T-helper 2 cell treated with Interferon-gamma antibody and Interleukin-4, amounts not matched to agents 5 μg/mL and 100 μg/mL, for 36 hours (primary cell): Measurements from ENCODE around the gene APOL3.
"Not testable (repeated sequence)": the region's sequence is repeated elsewhere in the genome, so short reads cannot be mapped to it uniquely, and the experiment has no call there.

Experiments
- DNase-seq: peaks from one replicate; pipeline ENCODE4 v3.0.0; 2021; ENCODE audit warnings: low spot score
- H3K27ac Mint-ChIP-seq: one replicate; pipeline ENCODE4 v1.8.0; 2021; ENCODE audit warnings: mild to moderate bottlenecking, mixed read lengths
- H3K27me3 Mint-ChIP-seq: one replicate; pipeline ENCODE4 v1.8.0; 2021; ENCODE audit warnings: low read depth, mixed read lengths
- H3K36me3 Mint-ChIP-seq: one replicate; pipeline ENCODE4 v1.8.0; 2021; ENCODE audit warnings: low read depth, mixed read lengths
- H3K4me1 Mint-ChIP-seq: one replicate; pipeline ENCODE4 v1.8.0; 2021; ENCODE audit warnings: low read depth, mixed read lengths
- H3K4me3 Mint-ChIP-seq: one replicate; pipeline ENCODE4 v1.8.0; 2022; ENCODE audit warnings: mild to moderate bottlenecking, moderate library complexity, mixed read lengths
- H3K9me3 Mint-ChIP-seq: one replicate; pipeline ENCODE4 v1.8.0; 2021; ENCODE audit warnings: mixed read lengths

The APOL3 gene

DNA sequence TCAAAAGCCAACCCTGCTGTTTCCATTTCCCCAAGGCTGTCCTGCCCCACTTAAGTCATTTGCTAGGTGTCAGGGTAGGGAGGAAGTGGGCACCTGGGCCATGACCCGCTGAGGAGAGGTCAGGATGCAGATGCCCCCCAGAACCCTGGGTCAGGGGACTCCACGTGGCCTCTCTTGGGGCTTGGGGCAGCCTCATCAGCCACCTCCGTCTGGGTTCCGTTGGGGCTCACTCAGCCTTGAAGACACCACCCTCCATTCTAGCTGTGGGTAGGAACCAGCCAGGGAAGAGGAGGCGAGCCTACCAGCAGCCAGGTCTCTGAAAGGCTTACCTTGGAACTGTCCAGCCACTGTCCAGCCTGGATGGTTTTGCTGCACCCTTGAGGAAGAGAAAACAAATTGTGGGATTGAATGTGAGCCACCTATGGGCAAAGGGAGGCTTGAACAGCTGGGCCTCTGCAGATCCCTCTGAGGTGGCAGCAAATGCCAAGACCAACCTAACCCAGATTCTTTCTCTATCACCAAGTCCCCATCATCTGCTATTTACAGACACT is 38.5 kb upstream of the APOL3 start:
- DNase-seq: no peak
- Mint-ChIP-seq H3K27me3 (no peaks in the 10 kb centered on the region), H3K4me1 (peaks cover 16% of the 10 kb centered on the region), H3K4me3 (no peak overlapping the region), H3K36me3 (no peaks in the 10 kb centered on the region), H3K27ac (no peak overlapping the region), H3K9me3 (no peaks in the 10 kb centered on the region)

DNA sequence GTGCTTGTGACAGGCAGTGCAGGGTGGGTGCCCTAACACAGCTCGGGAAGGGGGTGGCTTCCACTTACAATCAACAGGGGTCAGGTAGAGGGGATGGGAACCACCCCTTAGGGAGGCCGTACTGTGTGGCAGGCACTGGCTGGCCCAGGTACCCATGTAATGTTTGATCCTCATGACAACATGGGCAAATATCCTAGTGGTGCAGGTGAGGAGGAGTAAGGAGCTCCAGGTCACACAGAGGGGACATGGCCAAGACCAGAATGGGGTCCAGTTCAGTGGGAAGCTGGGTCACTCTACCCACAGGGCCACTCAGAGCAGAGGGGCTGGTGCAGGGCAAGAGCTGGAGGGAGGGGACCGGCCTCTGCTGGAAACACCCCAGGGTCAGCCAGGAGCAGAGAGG is 38.0 kb upstream of the APOL3 start:
- H3K9me3 Mint-ChIP-seq: no peaks in the 10 kb centered on the region
- H3K4me3 Mint-ChIP-seq: no peak overlapping the region
- peak overlapping the region; percentile 55 for H3K27ac Mint-ChIP-seq
- H3K27me3 Mint-ChIP-seq: no peaks in the 10 kb centered on the region
- H3K36me3 Mint-ChIP-seq: no peaks in the 10 kb centered on the region
- peaks cover 16% of the 10 kb centered on the region for H3K4me1 Mint-ChIP-seq
- no peak for DNase-seq

DNA sequence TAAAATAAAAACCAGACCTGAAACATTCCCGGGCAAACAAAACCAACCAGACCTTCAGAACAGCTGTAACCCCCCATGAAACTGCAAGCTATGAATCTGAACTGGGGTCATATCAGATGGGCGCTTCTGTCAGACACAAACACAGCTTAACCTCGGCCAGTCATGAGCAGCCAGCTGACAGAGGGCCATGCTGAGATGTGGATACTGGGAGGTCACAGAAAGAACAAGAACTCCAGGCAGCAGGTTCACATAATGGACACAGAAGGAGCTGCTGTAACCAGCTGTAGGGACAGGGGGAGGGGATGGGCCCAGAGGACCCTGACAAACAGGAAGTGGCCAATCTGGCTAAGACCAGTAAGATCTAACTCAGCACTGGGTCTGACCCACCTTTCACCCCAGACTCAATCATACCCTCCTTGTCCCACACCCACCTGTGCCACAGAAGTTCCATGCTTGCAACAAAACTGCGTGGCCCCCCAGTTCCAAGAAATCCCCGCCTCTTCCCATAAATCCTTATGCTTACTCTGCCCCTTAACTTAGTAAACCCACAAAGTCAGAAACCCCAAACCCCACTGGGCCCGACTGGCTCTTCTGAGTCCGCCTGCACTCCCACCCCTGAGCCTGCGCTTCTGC is 37.1 kb upstream of the APOL3 start:
- Mint-ChIP-seq H3K4me1 (peaks cover 16% of the 10 kb centered on the region), H3K4me3 (peak overlapping the region; percentile 39), H3K9me3 (no peaks in the 10 kb centered on the region), H3K27ac (peak overlapping the region; percentile 55), H3K36me3 (no peaks in the 10 kb centered on the region), H3K27me3 (no peaks in the 10 kb centered on the region)
- DNase-seq: no peak

DNA sequence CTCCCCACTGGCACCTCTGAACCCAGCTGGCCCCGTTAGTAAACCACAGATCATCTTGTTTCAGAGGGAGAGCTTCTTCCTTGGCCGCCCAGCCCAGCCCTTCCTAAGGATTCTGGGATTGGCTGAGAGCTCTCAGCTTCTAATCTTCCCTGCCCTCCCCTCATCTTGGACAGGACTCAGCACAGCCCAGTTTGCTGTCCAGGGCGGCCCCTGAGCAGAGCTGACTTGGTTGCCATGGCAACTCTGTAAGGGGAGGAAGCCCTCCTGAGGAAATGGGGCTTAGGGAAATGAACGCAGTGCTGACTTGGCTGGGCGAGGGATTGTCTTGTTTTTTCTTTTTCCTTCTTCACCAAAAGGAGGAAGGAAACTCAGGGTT is 36.5 kb upstream of the APOL3 start:
- Mint-ChIP-seq H3K4me1 (peaks cover 16% of the 10 kb centered on the region), H3K9me3 (no peaks in the 10 kb centered on the region), H3K36me3 (no peaks in the 10 kb centered on the region), H3K27ac (peak overlapping the region; percentile 33), H3K4me3 (no peak overlapping the region), H3K27me3 (no peaks in the 10 kb centered on the region)
- DNase-seq: no peak

DNA sequence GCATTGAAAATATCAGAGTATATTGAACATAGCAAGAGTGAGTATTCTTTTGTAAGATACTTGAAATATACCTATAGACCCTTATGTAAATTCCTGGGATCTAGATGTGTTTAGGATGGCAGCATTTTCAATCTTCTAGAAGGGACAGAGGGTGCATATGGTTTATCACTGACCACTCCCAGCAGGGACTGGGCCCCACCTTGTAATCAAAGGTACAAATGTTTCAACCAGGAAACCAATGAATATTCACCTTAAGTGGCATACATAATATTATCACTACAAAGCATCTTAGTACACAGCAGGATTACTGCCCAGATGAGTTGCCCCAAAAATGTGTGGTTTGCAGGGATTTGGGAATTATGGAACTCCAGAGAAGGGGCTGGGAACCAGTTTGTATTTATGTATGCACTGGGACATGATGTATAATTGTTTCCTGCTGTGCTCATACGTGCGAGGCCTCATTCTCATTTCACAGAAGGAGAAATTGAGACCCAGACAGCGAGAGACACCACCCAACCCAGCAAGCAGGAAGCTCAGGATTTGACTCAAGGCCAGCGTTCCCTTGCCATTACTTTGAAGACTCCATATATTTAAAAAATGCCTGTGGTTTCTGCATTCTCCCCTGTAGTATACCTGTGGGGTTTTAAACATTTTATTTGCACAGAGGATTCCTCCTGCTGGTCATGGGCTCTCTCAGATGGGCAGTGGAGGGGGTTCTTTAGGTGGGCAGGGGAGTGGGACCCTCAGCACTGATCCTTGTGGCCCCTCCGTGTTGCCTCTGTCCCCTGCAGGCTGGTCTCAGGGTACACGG is 35.9 kb upstream of the APOL3 start:
- no peaks in the 10 kb centered on the region for H3K9me3 Mint-ChIP-seq
- no peak for DNase-seq
- H3K4me3 Mint-ChIP-seq: no peak overlapping the region
- H3K27ac Mint-ChIP-seq: no peak overlapping the region
- no peaks in the 10 kb centered on the region for H3K27me3 Mint-ChIP-seq
- H3K36me3 Mint-ChIP-seq: no peaks in the 10 kb centered on the region
- peaks cover 16% of the 10 kb centered on the region for H3K4me1 Mint-ChIP-seq

DNA sequence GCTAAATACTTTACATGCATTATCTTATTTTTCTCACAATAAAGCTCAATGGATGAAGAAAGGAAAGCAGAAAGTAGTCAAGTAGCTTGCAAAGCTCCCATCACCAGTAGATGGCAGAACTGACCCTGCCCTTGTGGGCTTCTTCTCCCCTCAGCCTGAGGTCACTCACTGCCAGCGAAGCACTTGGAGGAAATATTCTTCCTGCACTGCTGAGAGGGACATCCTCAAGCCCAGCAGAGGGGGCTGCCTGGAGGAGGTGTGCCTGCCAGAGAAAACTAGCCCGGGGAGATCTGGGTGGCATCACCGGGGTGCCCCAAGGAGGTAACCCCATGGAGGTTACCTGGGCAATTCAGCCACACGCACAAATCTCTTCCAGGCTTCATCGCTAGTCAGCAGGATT is 34.4 kb upstream of the APOL3 start:
- Mint-ChIP-seq H3K27me3 (peaks cover 2% of the 10 kb centered on the region), H3K36me3 (no peaks in the 10 kb centered on the region), H3K4me3 (no peak overlapping the region), H3K4me1 (peaks cover 16% of the 10 kb centered on the region), H3K9me3 (no peaks in the 10 kb centered on the region), H3K27ac (no peak overlapping the region)
- peak; percentile 25 for DNase-seq

DNA sequence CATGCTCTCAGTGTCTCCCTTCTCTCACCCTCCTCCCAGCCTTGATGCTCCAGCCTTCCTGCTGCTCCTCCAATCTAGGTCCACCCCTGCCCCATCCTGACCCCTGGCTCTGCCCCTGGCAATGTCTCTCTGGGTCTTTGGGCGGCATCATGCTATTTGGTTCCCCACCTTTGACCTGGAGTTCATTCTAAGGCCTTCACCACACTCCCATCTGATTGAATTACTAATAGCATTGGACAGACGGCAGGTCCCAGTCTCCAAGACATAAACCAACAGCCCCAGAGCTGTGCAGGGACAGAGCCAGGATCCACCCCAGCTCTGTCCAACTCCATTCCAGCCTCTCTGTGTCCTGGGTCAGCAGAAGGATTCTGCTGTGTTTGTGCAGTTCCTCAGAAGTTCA is 33.8 kb upstream of the APOL3 start:
- no peaks in the 10 kb centered on the region for H3K9me3 Mint-ChIP-seq
- H3K27ac Mint-ChIP-seq: no peak overlapping the region
- H3K4me3 Mint-ChIP-seq: no peak overlapping the region
- H3K4me1 Mint-ChIP-seq: peaks cover 16% of the 10 kb centered on the region
- H3K36me3 Mint-ChIP-seq: no peaks in the 10 kb centered on the region
- H3K27me3 Mint-ChIP-seq: peaks cover 2% of the 10 kb centered on the region
- DNase-seq: no peak

DNA sequence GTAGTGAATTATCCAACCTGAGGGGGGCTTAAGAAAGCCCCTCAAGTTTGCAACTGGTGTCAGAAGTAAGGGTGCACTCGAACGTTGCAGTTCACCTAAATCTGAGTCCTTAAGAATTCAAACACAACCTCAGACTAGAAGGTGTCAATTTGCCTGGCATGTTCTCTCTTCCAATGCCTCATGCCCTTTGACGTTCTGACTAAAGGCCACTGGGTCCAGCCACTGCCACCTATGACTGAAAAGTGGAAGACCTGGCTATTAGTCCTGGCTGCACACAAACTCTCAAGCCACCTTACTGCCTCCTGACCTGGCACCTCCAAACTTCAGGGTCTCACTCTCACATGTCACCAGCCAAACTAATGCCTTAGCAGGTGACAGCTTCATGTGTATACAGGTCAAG is 33.0 kb upstream of the APOL3 start:
- Mint-ChIP-seq H3K27me3 (peaks cover 2% of the 10 kb centered on the region), H3K9me3 (no peaks in the 10 kb centered on the region), H3K4me1 (peaks cover 16% of the 10 kb centered on the region), H3K27ac (no peak overlapping the region), H3K36me3 (no peaks in the 10 kb centered on the region), H3K4me3 (no peak overlapping the region)
- DNase-seq: no peak

DNA sequence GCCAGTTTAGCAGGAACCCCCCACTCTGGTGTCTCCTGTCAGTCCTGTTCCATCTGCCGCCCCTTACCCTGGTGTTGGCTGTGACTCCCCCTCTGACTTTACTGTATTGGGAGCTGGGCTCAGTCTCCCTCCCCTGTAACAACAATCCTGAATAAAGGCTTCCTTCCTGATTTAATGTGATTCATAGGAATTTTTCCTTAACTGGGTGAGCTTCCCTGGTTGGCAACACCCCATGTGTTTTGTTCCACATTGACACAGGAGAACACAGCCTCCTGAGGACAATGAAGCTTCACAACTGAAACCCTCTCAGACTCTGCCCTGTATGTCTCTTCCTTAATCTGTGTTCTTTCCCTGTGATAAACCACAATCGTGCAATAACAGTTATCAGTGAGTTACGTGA is 32.6 kb upstream of the APOL3 start:
- DNase-seq: no peak
- Mint-ChIP-seq H3K36me3 (no peaks in the 10 kb centered on the region), H3K27me3 (peaks cover 2% of the 10 kb centered on the region), H3K4me3 (no peak overlapping the region), H3K27ac (no peak overlapping the region), H3K9me3 (no peaks in the 10 kb centered on the region), H3K4me1 (peaks cover 12% of the 10 kb centered on the region)

DNA sequence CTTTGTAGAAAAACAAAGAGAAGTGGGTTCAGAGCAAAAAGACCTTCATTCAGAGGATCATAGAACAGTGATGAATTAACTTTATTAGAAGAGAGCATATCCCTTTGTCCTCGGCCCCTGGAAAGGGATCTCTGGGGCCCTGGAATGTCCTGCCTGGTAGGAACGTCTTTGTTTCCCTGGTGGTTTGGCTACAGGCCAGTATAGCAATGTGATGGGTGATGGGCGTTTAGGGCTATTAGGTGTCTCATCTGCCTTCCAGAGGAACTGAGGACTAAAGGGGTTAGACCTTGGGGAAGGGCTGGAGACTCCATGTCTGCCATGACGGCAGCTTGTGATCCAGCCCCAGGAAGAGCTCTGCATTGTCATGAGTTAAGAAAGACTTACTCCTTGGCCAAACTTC is 32.0 kb upstream of the APOL3 start:
- Mint-ChIP-seq H3K4me3 (no peak overlapping the region), H3K4me1 (peaks cover 6% of the 10 kb centered on the region), H3K9me3 (no peaks in the 10 kb centered on the region), H3K27me3 (peaks cover 2% of the 10 kb centered on the region), H3K27ac (no peak overlapping the region), H3K36me3 (no peaks in the 10 kb centered on the region)
- no peak for DNase-seq

DNA sequence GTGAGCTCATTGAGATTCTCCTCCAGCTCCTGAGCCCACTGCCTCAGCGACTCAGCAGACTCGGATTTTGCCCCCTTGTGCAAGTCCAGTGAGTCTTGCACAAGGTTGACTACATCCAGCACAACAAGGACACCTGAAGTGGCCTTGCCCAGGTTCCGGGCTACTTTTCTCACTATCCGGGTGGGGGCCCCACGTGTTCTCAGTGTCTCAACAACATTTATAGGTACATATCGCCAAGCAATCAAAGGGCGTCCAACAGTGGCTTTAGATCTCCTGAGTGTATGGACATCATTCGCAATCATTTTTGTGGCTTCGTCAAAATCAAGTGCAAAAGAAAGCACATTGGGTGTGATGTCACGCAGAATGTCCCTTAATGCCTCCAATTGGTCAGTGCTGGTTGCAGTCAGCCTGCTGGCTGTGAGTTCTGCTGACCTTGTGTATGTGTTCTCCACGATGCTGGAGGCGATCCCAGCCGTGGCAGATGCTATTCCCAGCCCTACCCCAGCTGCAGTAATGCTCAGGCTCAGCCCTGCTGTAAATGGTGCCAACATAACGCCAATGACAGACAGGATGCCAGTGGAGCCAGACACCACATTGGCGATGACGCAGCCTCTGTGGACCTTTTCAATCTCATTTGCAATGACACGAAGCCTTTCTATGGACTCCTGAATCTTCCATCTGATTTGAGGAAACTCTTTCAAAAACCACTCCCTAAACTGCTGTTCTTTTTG is 30.7 kb upstream of the APOL3 start:
- H3K27me3 Mint-ChIP-seq: peaks cover 2% of the 10 kb centered on the region
- no peak for DNase-seq
- H3K27ac Mint-ChIP-seq: no peak overlapping the region
- no peaks in the 10 kb centered on the region for H3K4me1 Mint-ChIP-seq
- no peaks in the 10 kb centered on the region for H3K36me3 Mint-ChIP-seq
- H3K4me3 Mint-ChIP-seq: no peak overlapping the region
- no peaks in the 10 kb centered on the region for H3K9me3 Mint-ChIP-seq

DNA sequence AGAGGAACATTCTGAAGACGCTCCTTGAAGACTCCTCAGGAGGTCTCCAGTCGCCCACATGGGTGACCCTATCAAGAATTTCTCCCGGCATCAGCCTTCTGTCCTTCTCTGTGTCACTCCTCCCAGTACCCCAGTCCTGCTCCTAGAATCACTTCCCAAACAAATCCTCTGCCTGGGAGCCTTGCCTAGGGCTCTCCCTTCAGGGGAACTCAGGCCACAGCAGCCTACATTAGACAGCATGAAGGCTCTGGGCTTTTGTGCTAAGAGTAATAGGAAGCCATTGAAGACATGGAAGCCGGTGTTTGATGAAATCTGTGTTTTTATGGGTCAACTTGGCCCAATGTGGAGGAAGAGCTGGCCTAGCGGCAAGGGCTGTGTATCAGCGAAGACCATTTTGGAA is 27.3 kb upstream of the APOL3 start:
- not testable (repeated sequence) for H3K4me1 Mint-ChIP-seq, DNase-seq, H3K27ac Mint-ChIP-seq, H3K9me3 Mint-ChIP-seq, H3K4me3 Mint-ChIP-seq, H3K27me3 Mint-ChIP-seq, H3K36me3 Mint-ChIP-seq

DNA sequence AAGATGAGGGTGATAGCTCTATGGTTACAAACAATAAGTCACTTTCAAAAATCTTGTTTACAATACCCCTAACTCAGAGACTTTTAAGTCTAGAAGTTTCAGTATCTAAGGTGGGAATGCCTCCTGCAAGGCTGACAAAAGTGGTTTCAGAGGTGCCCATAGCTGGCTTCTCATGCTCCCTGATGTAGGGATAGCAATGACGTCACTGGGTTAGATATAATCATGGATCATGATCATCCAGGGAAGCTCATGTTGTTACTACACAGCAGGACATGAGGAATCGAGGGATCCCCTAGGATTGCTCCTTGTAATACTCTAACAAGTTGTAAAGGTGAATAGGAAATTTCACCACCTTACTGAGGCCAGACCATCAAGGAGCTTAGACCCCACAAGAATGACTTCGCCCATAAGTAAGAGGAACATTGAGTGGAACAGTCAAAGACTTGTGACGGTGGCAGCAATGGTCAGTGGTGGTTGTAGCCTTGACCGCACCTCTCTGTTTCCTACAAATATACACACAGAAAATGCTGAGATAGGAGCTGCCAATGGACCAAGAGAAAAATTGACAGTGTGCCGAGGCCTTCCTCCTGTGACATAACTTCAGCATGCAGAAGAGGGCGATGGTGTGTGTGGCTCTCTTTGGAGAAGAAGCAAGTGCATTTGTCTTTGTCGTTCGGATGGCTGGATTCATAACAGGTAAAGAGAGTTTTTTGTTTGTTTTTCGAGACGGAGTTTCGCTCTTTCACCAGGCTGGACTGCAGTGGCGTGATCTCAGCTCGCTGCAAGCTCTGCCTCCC is 25.5 kb upstream of the APOL3 start:
- Mint-ChIP-seq H3K27me3 (peaks cover 4% of the 10 kb centered on the region), H3K36me3 (no peaks in the 10 kb centered on the region), H3K4me1 (no peaks in the 10 kb centered on the region)

More for the DNA sequence above, 25.5 kb upstream of the APOL3 start:
- no peak for DNase-seq
- H3K9me3 Mint-ChIP-seq: no peaks in the 10 kb centered on the region
- H3K4me3 Mint-ChIP-seq: no peak overlapping the region
- H3K27ac Mint-ChIP-seq: no peak overlapping the region
